Measurements from ENCODE around the gene ZNF420. TPM values are rescaled to one million over a fixed set of nuclear protein-coding genes. Genes with fewer than 3 reads are reported as not detected.

ZNF420 gene
- total and polyA plus RNA-seq, 2 experiments from 2014 or later, result 6.0 to 12.9 TPM

GRCh38 chr19:37127999-37128820 is 50.0 kb downstream of the ZNF420 start:
- no peaks in the 10 kb centered on the region for H3K4me1 ChIP-seq (ENCODE audit: insufficient read depth)
- no peak overlapping the region for H3K4me3 ChIP-seq
- H4K20me1 ChIP-seq (ENCODE audit: insufficient read depth, poor library complexity, severe bottlenecking), result no peaks in the 10 kb centered on the region
- no peaks in the 10 kb centered on the region for H3K9me2 ChIP-seq (replicated peaks; ENCODE audit: insufficient read depth)
- H3K27me3 ChIP-seq, result no peaks in the 10 kb centered on the region
- 97% methylated on average over 12 of the region's 12 CpGs for WGBS (ENCODE audit: low lambda C conversion rate, missing lambda C conversion rate)
- no peaks in the 10 kb centered on the region for H3K79me2 ChIP-seq
- no peak for DNase-seq (ENCODE audit: low spot score)
- TF ChIP-seq EZH2 (IDR thresholded peaks at IDR 0.05; ENCODE audit: borderline replicate concordance) (no peak), CTCF (IDR thresholded peaks at IDR 0.05; ENCODE audit: poor library complexity) (no peak), EZH2phosphoT487 (IDR thresholded peaks at IDR 0.05; ENCODE audit: low read depth, severe bottlenecking, unreplicated experiment) (no peak)
- H3K4me2 ChIP-seq, result no peak overlapping the region
- peaks cover 79% of the 10 kb centered on the region for H3K9me3 ChIP-seq (ENCODE audit: low read depth)
- no peak overlapping the region for H2AFZ ChIP-seq
- peaks cover 20% of the 10 kb centered on the region for H3K36me3 ChIP-seq (replicated peaks; ENCODE audit: insufficient read depth, low read depth)
- no peak overlapping the region for H3K27ac ChIP-seq

- DNase-seq (ENCODE audit: low spot score), result no peak
- no peaks in the 10 kb centered on the region for H3K27me3 ChIP-seq
- no peaks in the 10 kb centered on the region for H4K20me1 ChIP-seq (ENCODE audit: insufficient read depth, poor library complexity, severe bottlenecking)
- peaks cover 20% of the 10 kb centered on the region for H3K36me3 ChIP-seq (replicated peaks; ENCODE audit: insufficient read depth, low read depth)
- H3K79me2 ChIP-seq, result no peaks in the 10 kb centered on the region
- no peaks in the 10 kb centered on the region for H3K9me2 ChIP-seq (replicated peaks; ENCODE audit: insufficient read depth)
- H3K4me3 ChIP-seq, result peak overlapping the region; percentile 9
- WGBS (ENCODE audit: low lambda C conversion rate, missing lambda C conversion rate), result 100% methylated on average over 3 of the region's 3 CpGs
- H3K27ac ChIP-seq, result no peak overlapping the region
- no peak overlapping the region for H2AFZ ChIP-seq
- no peak for TF ChIP-seq EZH2 (IDR thresholded peaks at IDR 0.05; ENCODE audit: borderline replicate concordance)
- no peak for TF ChIP-seq CTCF (IDR thresholded peaks at IDR 0.05; ENCODE audit: poor library complexity)
- no peak for TF ChIP-seq EZH2phosphoT487 (IDR thresholded peaks at IDR 0.05; ENCODE audit: low read depth, severe bottlenecking, unreplicated experiment)
- peaks cover 80% of the 10 kb centered on the region for H3K9me3 ChIP-seq (ENCODE audit: low read depth)
- no peaks in the 10 kb centered on the region for H3K4me1 ChIP-seq (ENCODE audit: insufficient read depth)
- no peak overlapping the region for H3K4me2 ChIP-seq
These were observed 50.6 kb downstream of the ZNF420 start for GRCh38 chr19:37128821-37129177.

- 0% methylated on average over 1 of the region's 1 CpG for WGBS (ENCODE audit: low lambda C conversion rate, missing lambda C conversion rate)
- Histone ChIP-seq H3K27me3 (no peaks in the 10 kb centered on the region), H2AFZ (no peak overlapping the region), H3K27ac (no peak overlapping the region), H3K36me3 (replicated peaks; ENCODE audit: insufficient read depth, low read depth) (no peaks in the 10 kb centered on the region), H3K4me3 (no peak overlapping the region), H3K9me3 (ENCODE audit: low read depth) (peaks cover 18% of the 10 kb centered on the region), H3K4me2 (no peak overlapping the region), H3K9me2 (replicated peaks; ENCODE audit: insufficient read depth) (no peaks in the 10 kb centered on the region), H3K4me1 (ENCODE audit: insufficient read depth) (no peaks in the 10 kb centered on the region), H4K20me1 (ENCODE audit: insufficient read depth, poor library complexity, severe bottlenecking) (no peaks in the 10 kb centered on the region), H3K79me2 (no peaks in the 10 kb centered on the region)
- DNase-seq (ENCODE audit: low spot score), result no peak
- TF ChIP-seq EZH2 (IDR thresholded peaks at IDR 0.05; ENCODE audit: borderline replicate concordance) (no peak), CTCF (IDR thresholded peaks at IDR 0.05; ENCODE audit: poor library complexity) (no peak), EZH2phosphoT487 (IDR thresholded peaks at IDR 0.05; ENCODE audit: low read depth, severe bottlenecking, unreplicated experiment) (no peak)
These were observed 57.9 kb downstream of the ZNF420 start for GRCh38 chr19:37136111-37136510.
